Measurements from ENCODE around the gene RGS13. TPM values are rescaled to one million over a fixed set of nuclear protein-coding genes. Genes with fewer than 3 reads are reported as not detected.

The RGS13 gene
- total RNA-seq, 1 donor from 2014 or later = not detected

GRCh38 chr1:192707978-192708547 is 72.1 kb downstream of the RGS13 start:
- Mint-ChIP-seq H3K4me3 (no peak overlapping the region), H3K27me3 (no peaks in the 10 kb centered on the region), H3K9me3 (no peaks in the 10 kb centered on the region), H3K36me3 (ENCODE audit: low read depth) (no peaks in the 10 kb centered on the region), H3K4me1 (no peaks in the 10 kb centered on the region), H3K27ac (no peak overlapping the region)
- intact Hi-C loops (cut with micrococcal nuclease) = no loop called here
- DNase-seq = no peak

- Mint-ChIP-seq H3K9me3 (no peaks in the 10 kb centered on the region), H3K27ac (no peak overlapping the region), H3K36me3 (ENCODE audit: low read depth) (no peaks in the 10 kb centered on the region), H3K27me3 (no peaks in the 10 kb centered on the region), H3K4me3 (no peak overlapping the region), H3K4me1 (no peaks in the 10 kb centered on the region)
- DNase-seq = no peak
- intact Hi-C loops (cut with micrococcal nuclease) = no loop called here
Observed at GRCh38 chr1:192709544-192709943, 73.6 kb downstream of the RGS13 start.

Other genes starting within 250 kb of the RGS13 start
- gene RGS1, start 60.4 kb upstream of the RGS13 start, total RNA-seq = 5.1 and 6.4 TPM in 2 replicates
- 5.2 and 6.7 TPM in 2 replicates for gene RGS2, start 172.9 kb downstream of the RGS13 start, total RNA-seq